ENCODE data around the gene SETBP1.
A peak's percentile ranks its signal among the peaks of the same experiment; 100 is the strongest.

The SETBP1 gene

DNA sequence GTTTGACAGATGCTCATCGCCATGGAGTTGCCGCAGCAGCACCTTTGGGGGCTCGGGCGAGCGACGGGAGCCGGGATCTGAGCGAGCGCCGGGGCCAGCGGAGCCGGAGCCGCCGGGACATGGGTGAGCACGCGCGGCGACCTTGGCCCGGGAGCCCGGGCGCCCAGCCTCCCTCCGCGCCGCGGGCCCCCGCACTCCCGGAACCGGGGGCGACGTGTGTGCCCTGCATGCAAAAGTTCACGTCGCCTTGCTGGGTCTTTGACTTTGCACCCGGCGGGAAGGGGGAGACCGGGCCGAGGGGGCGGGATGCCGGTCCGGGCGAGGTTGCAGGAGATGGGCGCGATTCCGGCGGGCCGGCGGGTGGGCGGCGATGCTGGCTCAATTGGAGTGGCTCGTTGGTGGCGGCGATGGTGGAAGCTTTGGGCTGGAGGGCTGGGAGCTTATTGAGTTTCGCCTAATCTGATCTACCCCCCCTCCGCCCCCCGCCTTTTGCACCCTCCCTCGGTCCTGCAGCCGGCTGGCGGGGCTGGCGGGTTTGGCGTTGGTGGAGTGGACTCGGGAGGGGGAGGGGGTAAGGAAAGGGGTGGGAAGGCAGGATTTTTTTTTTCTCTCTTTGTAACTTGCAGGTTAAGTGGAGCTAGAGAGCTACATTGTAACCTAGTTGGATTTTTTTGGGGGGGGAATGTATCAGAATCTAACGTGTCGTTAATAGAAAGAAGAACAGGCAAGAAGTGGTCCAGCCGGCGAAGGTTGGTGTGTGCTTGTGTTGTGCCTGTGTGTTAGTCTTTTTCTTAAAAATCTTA lies at the start of gene SETBP1:
Gene SETBP1 (plus strand): TSS at position 616 of the 803 bp plus-strand sequence. CDS start 20,459 bp downstream, outside the sequence.
- TF ChIP-seq CTCF (conservative IDR thresholded peaks at IDR 0.05) = peak; percentile 33
- H3K27ac ChIP-seq = peak within 1 kb of the TSS; percentile 96

DNA sequence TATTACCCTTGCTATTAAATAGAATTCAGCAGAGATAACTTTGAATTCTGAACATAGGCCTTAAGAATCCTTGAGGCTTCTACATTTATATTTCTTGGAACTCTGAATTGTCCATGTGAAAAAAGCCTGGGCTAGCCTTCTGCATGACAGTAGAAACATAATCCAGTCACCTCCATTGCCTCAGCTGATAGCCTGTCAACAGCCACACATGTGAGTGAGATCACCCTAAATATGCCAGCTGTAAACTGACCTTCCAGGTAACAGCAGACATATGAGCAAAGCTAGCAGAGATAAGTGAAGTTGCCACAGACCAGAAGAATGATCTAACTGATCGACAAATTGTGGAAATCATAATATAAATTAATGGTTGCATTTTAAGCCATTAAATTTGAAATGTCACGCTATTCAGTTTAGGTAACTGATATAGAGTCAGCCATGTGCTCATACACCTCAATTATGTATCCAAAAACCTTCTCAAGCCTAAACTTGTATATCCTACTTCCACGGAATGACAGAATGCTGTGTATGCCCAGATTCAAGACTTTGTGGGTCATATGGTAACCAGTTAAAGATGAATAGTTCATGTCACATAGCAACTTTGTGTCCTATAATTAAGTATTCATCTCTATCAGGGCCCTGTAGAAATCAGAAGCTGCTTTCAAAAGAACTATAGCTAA lies 48.1 kb upstream of the SETBP1 start:
- no peak for TF ChIP-seq CTCF (conservative IDR thresholded peaks at IDR 0.05)
- H3K27ac ChIP-seq = no peak overlapping the region

DNA sequence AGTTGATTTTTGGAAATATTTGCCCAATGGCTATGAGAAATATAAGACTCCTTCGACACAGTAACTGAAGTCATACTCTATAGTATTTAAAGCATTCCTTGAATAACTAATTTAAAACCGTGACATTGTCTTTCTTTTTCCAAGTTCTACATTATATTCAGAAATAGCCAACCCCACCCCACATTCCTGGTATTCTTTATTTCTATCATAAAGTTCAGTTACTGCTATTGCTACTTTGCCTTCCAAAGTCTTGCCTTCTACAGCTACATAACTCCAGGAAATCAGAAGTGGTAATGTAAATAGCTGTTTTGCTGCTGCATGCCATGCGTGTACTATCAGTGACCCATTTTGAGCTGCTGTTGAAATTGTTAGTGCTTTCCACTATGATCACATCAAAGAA lies 45.1 kb upstream of the SETBP1 start:
- TF ChIP-seq CTCF (conservative IDR thresholded peaks at IDR 0.05) = no peak
- no peak overlapping the region for H3K27ac ChIP-seq

GRCh38 chr18:44636241-44636640 lies 44.4 kb upstream of the SETBP1 start:
- no peak for TF ChIP-seq CTCF (conservative IDR thresholded peaks at IDR 0.05)
- no peak overlapping the region for H3K27ac ChIP-seq

DNA sequence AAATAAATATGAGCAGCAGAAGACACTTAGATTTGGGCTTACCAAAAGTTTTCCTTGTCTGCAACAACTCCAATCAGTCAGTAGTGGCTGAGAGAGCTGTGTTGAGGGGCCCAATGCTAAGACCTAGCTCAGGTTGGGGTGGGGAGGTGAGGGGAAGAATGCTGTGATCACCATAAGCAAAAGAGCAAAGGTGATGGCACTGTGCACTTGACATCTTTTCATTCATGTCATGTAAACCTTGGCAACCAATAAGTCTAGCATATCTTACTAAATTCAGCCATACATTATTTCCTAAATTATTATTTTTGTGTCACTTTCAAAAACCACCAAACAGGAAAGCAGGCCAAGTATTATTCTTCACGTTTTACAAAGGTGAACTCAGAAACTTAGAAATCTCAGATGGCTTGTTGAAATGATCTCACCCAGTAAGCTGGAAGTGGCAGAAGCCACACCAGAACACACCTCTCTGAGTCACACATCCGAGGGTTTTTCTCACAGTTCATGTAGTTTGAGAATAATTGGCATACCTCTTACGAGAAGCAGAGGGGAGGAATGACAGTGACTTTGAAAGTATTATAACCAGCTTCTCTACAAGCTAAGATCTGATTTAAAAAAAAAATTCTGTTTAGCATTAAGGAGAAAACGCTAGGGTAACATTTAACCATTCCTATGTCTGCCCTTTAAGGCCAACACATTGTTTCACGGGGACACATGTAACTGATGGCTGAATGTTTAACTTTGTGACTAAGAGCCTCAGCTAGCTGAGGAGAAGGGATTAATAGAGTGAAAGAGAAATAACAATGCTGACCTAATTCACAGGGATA lies 43.3 kb upstream of the SETBP1 start:
- no peak overlapping the region for H3K27ac ChIP-seq

DNA sequence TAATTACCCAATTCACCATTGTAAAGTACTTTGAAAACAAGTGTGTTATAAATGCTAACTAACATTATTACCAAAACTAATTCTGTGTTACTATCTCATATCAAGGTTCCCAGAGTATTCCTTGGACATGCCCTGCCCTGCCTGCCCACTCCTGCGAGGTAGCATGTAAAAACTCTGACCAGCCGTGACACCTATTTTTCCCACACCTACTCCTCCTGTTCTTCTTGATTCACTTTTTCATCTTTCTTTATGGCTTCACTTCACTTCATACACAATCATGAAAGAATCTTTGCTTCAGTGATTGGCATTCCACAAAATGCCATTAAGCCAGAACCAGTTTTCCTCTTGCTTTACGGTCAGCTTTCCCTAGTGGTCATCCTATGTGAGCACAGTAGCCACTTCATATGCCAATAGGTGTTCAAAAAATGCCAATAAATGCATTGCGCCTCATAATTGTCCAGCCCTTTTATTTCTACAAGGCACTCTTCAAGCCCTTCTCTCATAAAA lies 42.6 kb upstream of the SETBP1 start:
- no peak overlapping the region for H3K27ac ChIP-seq
- no peak for TF ChIP-seq CTCF (conservative IDR thresholded peaks at IDR 0.05)

More for the DNA sequence above, 43.3 kb upstream of the SETBP1 start:
- no peak for TF ChIP-seq CTCF (conservative IDR thresholded peaks at IDR 0.05)

DNA sequence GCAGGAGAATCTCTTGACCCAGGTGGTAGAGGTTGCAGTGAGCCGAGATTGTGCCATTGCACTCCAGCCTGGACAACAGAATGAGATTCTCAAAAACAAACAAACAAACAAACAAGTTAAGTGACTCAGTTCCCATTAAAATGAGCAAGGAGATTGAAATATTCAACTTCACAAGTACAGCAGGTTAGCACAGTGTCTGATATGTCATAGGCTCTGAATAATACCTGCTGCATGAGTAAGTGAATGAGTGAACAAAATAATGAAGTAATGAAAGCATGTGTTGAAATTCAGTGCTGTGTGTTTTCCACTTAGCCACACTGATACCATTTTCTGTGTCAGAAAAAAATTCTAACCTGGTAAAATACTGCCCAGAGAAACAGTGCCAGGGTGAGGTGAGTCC lies 41.9 kb upstream of the SETBP1 start:
- no peak overlapping the region for H3K27ac ChIP-seq
- TF ChIP-seq CTCF (conservative IDR thresholded peaks at IDR 0.05) = no peak
